Measurements from ENCODE around the gene ULBP2.
"Not testable (repeated sequence)": the region's sequence is repeated elsewhere in the genome, so short reads cannot be mapped to it uniquely, and the experiment has no call there.

ULBP2 gene

DNA sequence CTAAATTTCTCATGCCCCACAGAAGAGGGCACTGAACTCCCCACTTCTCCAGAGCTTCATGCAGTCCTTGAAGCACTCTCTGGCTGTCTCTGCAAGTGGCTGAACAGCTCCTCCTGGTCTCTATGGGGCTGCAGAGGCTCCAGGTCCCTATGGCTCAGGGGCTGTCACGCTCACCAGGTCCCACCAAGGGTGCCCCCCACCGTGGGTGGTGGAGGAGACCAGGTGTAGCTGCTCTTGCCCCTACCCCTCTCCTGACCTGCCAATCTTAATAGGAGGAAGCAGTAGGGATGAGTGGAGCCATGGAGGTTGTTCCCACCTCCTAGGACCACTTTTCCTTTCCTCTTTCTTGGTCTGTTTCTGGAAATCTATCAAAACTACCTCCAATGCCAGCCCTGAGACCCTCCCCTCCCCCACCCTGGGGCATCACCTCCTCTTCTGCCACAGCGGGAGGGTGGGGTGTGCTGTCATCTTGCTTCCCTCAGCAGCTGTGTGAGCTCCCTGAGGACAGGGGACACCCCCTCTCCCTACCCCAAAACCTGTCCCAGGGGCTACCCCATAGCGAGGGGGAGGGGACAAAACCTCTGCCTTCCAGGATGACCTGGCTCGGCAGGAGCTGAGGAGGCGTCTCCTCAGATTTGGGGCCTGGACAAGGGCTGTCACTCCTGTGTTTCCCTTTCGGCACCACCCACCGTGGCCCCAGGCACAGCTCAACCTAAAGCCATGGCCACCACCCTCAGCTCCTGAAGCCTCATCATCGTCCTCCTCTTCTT is 31.9 kb upstream of the ULBP2 start:
- DNase-seq: no peak

DNA sequence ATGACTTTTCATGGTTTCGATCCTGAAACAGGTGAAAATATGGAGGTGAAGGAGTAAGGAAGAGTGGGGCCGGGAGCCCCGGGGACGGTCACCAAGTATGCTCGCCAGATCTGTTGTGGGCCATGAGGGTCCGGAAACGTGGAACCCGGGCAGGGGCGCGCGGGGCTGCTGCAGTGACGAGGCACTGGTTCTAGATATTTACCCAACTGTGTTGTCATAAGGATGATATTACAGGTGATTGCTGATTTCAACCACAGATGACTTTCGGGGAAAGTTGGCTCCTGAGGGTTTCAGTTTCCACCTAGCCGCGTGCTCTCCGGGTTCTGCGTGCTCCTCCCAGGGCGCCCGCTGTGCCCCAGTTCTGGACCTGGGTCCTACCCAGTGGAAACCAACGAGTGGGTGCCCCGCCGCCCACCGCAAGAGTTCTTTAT is 31.1 kb upstream of the ULBP2 start:
- DNase-seq: no peak

DNA sequence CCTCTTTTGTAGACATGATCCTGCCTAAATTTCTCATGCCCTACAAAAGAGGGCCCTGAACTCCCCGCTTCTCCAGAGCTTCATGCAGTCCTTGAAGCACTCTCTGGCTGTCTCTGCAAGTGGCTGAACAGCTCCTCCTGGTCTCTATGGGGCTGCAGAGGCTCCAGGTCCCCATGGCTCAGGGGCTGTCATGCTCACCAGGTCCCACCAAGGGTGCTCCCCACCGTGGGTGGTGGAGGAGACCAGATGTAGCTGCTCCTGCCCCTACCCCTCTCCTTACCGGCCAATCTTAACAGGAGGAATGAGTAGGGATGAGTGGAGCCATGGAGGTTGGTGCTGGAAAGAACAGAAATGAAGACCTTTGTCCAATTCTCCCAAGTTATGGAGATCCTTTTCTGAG is 29.1 kb upstream of the ULBP2 start:
- DNase-seq: not testable (repeated sequence)

DNA sequence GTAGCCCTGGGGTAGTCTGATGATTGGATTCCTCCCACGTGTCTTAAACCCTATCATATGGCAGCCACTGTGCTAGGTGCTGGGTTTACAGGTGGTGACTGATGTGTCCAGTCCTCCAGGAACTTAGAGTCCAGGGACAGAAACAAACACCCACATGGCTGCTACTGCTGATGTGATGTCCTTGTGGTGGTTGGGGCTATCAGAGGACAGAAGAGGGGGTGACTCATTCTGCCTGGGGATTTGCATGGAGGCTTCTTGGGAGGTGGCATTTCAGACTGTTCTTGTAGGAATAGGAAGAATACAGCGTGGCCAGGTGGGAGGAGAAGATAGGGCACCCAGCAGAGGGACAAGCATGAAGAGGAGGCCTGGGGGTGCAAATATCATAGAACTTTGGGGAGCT is 28.7 kb upstream of the ULBP2 start:
- no peak for DNase-seq

DNA sequence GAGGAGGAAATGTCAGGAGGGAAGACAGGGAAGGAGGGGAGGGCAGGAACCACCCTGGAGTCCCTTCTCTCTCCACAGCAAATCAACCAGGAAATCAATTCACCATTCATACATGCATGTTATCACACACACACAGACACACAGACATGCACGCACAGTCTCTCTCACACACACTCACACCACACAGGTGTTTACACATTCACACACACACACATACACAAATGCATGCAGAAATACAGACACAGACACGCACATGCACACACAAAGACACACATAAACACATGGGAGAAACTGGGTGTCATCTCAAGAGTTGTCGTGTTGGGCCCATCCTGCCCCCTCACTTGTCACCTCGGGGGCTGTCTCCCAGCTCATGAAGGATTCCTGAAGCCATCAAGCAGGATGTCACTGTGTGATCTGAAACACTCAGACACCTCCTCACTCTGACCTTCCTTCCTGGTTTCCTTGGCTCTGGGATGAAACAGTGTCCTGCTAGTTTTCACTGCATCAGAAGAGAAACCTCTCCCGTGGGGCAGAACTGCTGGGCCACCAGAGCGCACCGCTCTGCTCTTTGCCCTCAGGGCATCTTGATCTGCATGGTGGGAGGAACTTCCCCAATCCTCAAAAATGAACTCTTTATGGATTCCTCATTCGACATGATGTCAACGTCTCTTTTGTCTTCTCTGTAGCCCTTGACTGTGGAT is 28.1 kb upstream of the ULBP2 start:
- DNase-seq: no peak

DNA sequence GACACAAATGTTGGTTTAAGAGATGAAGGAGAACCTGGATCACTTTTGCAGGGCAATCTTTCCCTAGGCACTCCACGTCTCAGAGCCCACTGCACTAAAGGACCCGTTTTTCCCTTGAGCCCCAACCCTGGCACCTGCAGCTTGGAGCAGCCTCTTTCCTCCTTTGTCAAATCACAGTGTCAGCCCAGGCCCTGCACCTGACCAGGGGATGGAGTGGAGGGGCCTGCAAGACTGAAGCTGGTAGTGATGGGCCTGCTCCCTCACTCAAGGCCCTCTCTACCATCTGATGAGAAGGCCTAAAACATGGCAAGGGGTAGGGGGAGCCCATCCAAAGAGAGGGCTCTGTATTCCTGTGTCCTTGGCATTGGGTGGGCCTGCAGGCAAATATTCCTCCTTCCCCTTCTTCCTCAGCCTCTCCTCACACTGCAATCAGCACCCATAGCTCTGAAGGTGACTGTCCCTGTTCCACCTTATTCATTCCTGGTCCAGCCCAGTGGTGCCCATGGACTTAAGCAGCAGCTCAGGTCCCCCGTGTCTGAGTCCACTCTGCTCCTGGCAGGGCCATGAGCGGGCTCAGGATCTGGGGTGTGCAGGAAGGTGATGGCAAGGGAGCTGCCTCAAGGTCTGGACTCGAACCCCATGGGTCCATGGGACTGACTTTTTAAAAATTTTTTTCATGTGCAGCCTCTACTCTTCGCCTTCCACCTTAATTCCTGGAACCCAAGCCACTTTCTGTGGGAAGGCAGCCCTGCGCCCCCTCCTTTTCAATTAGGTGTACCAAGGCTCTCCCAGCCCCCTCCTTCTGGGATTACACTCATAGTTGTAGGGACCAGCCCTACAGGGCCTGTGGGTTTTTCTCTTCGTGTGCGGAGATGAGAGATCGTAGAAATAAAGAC is 25.6 kb upstream of the ULBP2 start:
- DNase-seq: no peak

DNA sequence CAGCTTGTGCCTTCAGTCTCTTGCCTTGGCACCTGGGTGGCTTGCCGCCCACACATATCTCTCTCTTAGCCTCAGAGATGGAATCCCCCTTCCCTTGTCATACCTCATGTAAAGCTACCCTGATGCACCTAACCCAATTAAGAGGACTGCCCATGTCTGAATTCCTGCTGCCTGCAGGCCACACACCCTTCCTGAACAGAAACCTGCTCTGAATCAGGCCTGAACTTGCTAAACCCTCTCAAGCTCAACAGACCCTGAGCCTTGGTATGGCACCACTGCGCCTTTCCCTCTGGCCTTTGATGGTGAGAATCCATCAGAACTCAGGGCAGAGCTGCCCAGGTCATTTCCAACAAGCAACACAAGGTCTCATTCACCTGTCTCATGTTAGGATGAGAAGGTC is 24.1 kb upstream of the ULBP2 start:
- DNase-seq: no peak

DNA sequence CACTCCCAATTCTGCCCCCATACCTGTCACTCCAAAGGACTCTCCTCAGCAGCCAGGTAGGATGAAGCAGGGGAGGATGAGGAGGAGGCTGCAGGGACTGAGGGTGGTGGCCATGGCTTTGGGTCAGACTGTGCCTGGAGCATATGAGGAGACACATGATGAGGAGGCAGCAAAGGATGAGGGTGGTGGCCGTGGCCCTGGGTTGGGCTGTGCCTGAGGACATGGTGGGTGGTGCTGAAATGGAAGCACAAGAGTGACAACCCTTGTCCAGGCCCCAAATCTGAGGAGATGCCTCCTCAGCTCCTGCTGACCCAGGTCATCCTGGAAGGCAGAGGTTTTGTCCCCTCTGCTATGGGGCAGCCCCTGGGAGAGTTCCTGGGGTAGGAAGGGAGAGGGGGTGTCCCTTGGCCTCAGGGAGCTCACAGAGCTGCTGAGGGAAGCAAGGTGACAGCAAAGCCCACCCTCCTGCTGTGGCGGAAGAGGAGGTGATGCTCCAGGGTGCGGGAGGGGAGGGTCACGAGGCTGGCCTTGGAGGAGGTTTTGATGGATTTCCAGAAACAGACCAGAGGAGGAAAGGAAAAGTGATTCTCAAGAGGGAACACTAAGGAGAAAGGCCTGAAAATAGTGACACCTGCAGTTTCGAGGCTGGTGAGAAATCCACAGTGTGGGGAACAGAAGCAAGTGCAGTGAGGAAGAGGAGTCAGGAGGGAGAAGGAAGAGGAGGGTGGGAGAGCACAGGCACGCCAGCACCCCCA is 23.5 kb upstream of the ULBP2 start:
- DNase-seq: no peak

DNA sequence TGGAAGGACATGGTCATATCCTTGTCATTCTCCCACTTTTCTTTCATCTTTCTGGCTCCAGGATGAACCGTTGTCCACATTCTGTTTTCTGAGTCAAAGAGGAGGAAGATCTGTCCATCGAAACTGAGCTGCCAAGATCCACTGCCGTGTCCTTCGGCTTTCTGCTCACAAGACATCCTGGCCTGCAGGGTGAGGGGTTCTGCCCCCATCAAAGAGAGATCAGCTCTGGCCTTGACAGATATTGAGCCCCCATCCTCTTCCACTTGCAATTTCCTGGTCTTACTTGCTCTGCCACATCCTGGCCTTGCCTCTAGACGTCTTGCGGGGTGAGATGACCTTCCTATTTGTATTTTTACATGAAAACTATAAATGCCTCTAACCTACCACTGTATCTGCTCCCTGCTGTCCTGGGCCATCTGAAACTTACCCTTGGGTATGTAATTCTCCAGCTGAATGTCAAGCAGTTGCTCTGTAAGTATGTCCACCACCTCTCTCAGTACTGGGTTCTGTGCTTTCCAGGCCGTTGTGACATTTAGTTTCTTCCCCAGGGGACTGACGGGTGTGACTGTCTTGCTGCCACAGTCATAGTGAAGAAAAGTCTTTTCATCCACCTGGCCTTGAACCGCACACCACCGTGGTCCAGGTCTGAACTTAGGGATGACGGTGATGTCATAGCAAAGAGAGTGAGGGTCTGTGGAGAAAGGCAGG is 22.5 kb upstream of the ULBP2 start:
- DNase-seq: not testable (repeated sequence)

DNA sequence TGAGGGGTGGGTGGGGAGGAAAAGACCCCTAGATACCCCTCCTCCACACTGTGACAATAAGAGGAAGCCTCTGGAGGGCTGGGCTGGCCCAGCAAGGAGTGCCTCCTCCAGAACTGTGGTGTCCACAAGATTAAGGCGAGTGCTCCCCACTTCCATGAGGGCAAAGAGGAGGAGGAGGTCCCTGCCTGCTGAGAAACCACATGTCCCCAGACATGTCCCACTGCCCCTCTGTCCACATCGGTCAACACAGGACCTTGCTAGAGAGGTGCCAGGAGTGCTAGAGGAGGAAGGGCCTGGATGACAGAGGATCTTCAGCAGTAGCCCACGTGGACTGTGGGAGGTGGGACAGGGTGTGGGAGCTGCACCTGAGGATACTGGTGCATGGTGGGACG is 22.0 kb upstream of the ULBP2 start:
- no peak for DNase-seq

DNA sequence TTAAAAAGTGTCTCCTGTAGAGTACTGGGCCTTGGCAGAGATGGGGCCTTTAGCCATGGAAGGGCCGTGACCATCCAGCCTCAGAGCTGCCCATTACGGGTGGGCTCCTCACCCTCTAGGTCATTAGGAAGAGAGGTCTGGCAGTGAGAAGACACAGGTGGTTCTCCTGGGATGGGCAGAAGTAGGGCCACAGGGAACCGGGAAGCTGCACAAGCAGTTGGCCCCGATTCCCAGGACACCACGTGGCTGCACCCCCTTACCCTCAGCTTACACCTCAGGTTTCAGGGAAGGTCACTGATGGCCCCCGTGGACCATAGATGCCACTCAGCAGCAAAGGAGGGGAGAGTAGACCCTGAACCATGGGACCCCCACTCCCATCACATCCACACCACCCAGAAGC is 20.5 kb upstream of the ULBP2 start:
- DNase-seq: no peak

DNA sequence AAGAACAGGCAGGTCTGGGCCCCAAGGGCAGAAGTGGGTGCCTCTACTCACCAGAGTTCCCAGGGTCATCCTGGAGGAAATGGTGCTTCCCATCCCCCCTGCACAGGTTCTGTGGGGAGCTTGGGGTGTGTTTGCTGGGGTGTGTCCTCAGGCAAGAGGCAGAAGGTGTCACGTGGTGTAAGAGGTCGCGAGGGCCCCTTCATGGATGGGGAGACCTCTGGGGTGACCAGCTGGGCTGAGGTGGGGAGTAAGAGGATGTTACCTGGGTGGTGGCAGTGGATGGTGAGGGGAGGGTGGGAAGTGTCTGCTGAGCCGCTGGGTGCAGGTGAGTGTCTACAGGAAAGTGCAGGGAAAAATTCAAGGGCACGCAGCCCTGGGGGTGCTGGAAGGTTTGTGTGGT is 19.7 kb upstream of the ULBP2 start:
- DNase-seq: not testable (repeated sequence)

DNA sequence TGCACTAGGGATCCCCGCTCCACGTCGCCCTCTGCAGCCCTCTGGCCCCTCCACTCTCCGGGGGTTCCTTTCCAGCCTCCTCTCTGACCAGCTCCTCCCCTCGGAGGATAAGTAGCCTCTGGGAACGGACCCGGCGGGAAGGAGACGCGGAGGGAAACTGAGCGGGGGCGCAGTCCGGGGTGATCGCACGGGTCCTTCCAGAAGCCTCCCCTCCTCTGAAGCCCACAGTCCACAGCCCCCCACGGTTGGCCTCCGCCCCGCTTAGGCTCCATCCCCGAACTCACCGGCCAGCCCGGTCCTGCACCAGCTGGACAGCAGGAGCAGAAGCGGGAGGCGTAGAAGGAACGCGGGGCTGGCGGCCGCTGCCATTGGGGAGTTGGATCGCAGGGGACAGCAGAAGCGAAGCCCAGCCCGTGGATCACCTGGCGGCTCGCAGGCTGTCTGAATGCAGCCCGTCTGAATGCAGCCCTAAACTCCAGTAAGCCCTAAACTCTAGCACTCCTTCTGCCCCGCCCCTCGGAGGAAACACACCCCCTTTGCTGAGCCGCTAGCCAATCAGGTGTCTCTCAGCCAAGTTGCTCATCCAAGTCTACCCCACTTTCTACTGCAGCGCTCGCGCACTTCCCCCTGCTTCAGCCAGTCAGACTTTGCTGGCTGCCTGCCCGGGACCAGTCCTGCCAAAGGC is 19.0 kb upstream of the ULBP2 start, which contains the start of gene RAET1G:
TSS of gene RAET1G (minus strand) at position 480 of the 685 bp plus-strand sequence. CDS start at position 369, 111 bp downstream.
- peak; percentile 86 to 87 for DNase-seq

DNA sequence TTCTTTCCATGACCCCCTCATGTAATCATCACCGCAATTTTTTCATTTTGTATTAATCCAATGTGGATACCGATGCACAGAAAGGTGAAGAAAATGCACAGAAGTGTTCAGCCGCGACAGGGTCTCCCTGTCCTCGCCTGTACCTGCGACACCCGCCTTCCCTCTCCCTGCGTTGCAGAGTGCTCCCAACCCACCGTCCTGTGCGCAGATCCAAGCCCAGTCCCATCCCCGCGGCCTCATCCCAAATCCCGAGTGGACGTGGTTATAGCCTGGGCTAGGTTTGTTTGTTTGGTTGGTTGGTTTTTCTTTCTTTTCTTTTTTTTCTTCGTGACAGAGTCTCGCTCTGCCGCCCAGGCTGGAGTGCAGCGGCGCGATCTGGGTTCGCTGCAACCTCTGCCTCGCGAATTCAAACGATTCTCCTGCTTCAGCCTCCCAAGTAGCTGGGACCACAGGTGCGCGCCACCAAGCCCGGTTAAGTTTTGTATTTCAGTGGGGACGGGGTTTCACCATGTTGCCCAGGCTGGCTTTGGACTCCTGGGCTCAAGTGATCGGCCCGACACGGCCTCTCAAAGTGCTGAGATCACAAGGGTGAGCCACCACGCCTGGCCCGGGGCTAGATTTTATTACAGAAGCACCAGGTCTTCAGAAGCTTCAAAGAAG is 18.4 kb upstream of the ULBP2 start:
- no peak for DNase-seq

DNA sequence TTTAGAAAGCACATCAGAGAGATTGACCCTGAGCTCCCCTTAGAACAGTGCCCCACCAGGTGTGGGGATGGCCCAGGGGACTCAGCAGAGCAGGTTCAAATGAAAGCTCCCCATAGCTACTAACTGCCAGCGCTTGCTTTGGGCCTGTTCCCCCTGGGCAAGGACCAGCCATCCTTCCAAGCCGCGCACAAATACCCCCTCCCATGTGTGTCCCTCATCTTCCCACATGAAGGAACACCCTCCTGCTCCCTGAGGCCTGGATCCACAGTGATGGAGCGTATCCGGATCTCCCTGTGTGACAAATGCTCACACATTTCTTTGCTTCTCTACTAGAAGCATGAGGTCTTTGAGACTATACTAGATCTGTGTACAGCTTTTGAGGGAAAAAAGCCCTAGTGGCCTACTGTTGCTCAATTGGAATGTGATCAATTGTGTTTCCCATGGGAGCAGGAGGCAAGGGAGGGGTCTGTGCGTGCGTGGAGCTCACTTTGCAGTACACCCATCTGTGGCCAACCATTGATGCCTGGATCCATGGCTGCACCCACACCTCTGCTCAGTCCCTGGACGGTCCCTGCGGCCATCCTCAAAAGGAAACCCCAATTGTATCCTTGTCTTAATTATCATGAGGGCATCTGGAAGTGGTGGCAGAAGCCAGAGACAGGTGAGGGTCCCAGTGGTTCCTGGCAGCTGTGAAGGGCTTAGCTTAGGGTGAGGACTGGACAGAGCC is 17.4 kb upstream of the ULBP2 start:
- no peak for DNase-seq

DNA sequence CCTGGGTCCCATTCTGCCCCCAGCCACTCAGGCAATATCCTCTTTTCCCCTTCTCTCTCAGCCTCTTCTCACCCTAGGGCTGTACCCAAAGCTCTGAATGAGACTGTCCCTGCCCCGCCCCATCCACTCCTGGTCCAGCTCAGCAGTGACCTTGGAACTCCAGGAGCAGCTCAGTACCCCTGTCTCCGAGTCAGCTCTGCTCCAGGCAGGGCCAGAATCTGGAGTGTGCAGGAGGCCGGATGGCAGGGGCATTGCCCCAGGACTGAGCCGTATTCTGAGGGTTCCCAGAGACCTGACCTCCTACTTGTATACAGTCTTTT is 16.9 kb upstream of the ULBP2 start:
- DNase-seq: no peak

DNA sequence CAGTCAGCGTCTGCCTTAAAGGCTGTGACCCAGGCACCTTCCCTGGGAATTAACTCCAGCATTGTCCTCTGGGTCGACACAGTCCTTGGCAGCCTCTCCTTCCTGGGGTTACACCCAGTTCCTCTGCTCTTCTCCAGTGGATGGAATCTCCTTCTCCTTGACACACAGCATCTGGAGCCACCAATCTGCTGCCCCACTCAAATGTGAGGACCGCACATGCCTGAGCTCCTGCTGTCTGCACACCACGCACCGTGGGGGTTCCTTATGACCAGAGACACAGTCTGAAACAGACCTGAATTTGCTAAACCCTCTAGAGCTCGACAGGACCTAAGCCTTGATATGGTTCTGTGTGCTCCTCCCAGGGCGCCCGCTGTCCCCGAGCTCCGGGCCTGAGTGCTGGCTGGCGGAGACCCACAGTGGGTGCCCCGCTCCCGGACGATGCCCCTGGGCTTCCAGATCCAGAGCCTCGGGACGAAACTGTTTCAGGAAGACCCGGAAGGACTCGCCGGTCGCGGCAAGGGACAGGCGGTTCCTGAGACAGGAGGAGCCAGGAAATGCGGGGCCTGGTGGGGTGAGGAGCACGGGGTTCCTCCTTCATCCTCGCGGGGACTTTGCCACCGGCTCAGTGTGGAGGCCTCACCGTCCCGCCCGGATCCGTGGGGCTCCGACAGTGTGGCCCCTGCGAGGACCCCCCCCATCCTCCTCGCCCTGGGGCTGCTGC is 16.4 kb upstream of the ULBP2 start:
- DNase-seq: no peak

DNA sequence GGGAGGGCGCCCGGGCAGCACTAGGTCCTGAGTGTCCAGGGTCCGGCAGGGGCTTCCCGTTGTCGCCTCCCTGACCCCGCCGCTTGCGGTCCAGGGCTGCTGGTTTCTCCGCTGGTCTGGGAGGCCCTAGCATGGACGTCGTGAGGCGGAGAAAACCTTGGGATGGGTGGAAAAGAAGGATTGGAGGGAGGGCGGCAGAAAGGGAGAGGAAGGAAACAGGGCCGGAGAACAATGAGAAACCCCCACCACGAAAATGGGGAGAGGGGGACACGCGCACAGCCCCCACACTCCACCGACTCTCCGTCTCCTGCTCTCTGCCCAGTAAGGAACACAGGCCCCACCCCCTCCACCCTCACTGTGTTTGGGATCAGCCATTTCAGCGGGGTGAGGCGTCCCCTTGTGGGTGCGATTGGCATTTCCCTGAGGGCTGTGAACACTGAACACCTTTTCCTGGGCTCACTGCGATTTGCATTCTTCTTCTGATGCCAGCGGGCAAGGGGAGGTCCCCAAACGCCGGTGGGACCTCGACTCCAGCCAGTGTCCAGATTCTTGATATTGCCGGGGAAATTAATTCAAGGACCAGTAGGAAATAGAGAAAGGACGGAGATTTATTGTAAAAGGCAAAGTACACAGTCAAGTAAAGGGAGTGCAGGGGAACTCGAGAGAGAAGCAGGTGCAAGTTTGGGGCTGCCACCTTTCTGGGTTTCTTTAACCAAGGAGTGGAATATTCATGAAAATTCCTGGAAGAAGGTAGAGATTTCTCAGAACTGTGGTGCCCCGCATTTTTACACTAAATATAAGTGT is 15.6 kb upstream of the ULBP2 start:
- DNase-seq: peak; percentile 64 to 78

DNA sequence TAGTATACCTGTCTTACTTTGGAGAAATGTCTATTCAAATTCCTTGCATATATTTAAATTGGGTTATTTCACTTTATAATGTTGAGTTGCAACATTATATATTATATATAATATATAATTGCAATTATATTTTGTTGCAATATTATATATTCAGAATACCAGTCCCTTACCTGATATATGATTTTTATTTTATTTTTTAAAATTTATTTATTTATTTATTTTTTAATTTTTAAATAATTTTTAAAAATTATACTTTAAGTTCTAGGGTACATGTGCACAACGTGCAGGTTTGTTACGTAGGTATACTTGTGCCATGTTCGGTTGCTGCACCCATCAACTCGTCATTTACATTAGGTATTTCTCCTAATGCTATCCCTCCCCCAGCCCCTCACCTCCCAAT is 14.8 kb upstream of the ULBP2 start:
- DNase-seq: not testable (repeated sequence)

Data from CD4-positive, alpha-beta T cell treated with Interferon alpha-2 for 1 hour (primary cell).